Gastrocnemius medialis (tissue), 4 donors: Measurements from ENCODE around the gene TMEM131L. TPM values are rescaled to one million over a fixed set of nuclear protein-coding genes. Genes with fewer than 3 reads are reported as not detected.
"Not testable (repeated sequence)": the region's sequence is repeated elsewhere in the genome, so short reads cannot be mapped to it uniquely, and the experiment has no call there.

ENCODE experiments used
- ATAC-seq, 2 donors: fragments of 150-250 bp; one replicate each; pipeline ENCODE4 v1.9.1; 2016
- DNase-seq, 2 donors: peaks; one replicate each; pipeline ENCODE4 v3.0.0-alpha.2; 2019
- H3K27ac ChIP-seq, 4 donors: fragments of 200-600 bp; sonication (generic); 1 replicate in 1 of 4; 2 replicates in 3 of 4; pipeline ENCODE4 v1.5.1; 2016 to 2018; ENCODE audit warnings: mild to moderate bottlenecking in 2 of 4, moderate library complexity in 1 of 4
- H3K27me3 ChIP-seq, 3 donors: fragments of 200-600 bp; sonication (generic) in 2 of 3; 1 replicate in 1 of 3; 2 replicates in 2 of 3; pipeline versions ENCODE4 v1.5.1 to v1.6.0; 2016 to 2019; ENCODE audit warnings: mild to moderate bottlenecking in 1 of 3, moderate library complexity in 1 of 3
- H3K36me3 ChIP-seq, 2 donors: fragments of 200-600 bp; sonication (generic) in 1 of 2; one replicate each; pipeline ENCODE4 v1.5.1; 2017 to 2018
- H3K4me1 ChIP-seq, 2 donors: fragments of 200-600 bp; sonication (generic) in 1 of 2; one replicate each; pipeline ENCODE4 v1.5.1; 2016 to 2017; ENCODE audit warnings: mild to moderate bottlenecking in 2 of 2
- H3K4me3 ChIP-seq, 4 donors: fragments of 200-600 bp; sonication (generic) in 3 of 4; 1 replicate in 1 of 4; 2 replicates in 3 of 4; pipeline ENCODE4 v1.5.1; 2016 to 2019; ENCODE audit warnings: mild to moderate bottlenecking in 2 of 4
- H3K9me3 ChIP-seq, 3 donors: fragments of 200-600 bp; sonication (generic) in 2 of 3; 1 replicate in 1 of 3; 2 replicates in 2 of 3; pipeline ENCODE4 v1.5.1; 2016 to 2019
- POLR2A ChIP-seq, 2 donors: fragments of 450-650 bp; IDR thresholded peaks; one replicate each; pipeline ENCODE4 v1.6.1; 2017; ENCODE audit warnings: antibody characterized with exemption in 2 of 2, mild to moderate bottlenecking in 2 of 2, moderate library complexity in 2 of 2
- in situ Hi-C, 4 donors: fragments of 200-750 bp; cut with MboI; loops; one replicate each; pipeline versions ENCODE4 v1.15.0 to v1.8.0; 2017; ENCODE audit warnings: low sequenced_read_pairs in 4 of 4
- intact Hi-C: fragments of 100-400 bp; cut with DNase I; formaldehyde crosslinking; loops from one replicate; pipeline ENCODE4 v1.15.1; 2023; ENCODE audit warnings: low total_unique reads
- total RNA-seq, 4 donors: library from RNA; depleted of rRNA; stranded (reverse); fragments of >200 nt; gene quantifications; one replicate each; pipeline versions ENCODE4 v1.1.0 to v1.2.3, GENCODE V29; 2016
- TF ChIP-seq, protein P1 (sequence below), 5 experiments: fragments of 450-650 bp in 3 of 5; fragments of 200-600 bp in 2 of 5; sonication (generic) in 2 of 5; IDR thresholded peaks in 4 of 5; conservative IDR thresholded peaks in 1 of 5; 1 replicate in 4 of 5; 2 replicates in 1 of 5; pipeline ENCODE4 v1.5.1; 2016 to 2019; ENCODE audit warnings: antibody characterized with exemption in 5 of 5, mild to moderate bottlenecking in 3 of 5, moderate library complexity in 3 of 5

TMEM131L gene
- total RNA-seq, 4 donors from 2014 or later, result 4.6 to 21.4 (median 9.5) TPM

DNA sequence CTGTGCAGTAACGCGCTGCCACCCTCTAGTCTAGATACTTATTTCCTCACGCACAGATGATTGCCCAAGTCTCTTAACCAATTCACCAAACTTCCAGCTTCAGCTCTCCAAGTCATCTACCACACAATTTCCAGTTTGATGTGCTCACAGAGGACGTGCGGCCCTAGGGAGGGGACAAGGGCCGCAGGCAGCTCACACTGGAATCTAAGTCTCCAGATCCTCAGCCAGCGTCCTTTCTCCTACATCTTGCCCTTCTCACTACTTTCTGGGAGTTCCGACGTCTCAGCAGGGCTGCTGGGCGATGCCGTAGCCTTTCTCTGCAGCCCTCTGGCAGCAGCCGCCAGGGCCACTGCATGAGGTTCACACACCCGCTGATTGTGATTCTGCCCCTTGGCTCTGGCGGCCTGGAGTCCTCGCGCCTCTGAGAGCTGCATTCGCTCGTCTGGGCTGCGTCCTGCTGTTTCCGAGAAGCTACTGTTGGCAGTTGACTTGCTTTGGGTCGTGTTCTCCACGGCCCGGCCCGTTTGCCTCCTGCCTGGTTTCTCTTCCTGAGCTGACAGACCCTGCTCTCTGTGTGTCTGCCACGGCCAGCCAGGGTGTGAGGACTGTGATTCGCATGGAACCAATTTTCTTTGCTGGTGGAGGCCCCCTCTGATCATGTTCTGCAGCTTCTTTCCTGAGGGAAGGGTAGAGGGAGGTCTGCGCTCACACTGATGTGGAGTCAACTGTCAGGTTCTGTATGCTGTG is 14.1 kb upstream of the TMEM131L start:
- H3K27ac ChIP-seq, result no peak overlapping the region
- H3K4me3 ChIP-seq, result no peak overlapping the region
- intact Hi-C loops (no loop called here), in situ Hi-C loops (no loop called here)
- no peak for ATAC-seq
- H3K36me3 ChIP-seq, result no peaks in the 10 kb centered on the region
- peaks cover 13 to 15% of the 10 kb centered on the region in 2 donors for H3K4me1 ChIP-seq
- DNase-seq, result no peak
- no peaks in the 10 kb centered on the region for H3K9me3 ChIP-seq
- TF ChIP-seq, protein P1, sequence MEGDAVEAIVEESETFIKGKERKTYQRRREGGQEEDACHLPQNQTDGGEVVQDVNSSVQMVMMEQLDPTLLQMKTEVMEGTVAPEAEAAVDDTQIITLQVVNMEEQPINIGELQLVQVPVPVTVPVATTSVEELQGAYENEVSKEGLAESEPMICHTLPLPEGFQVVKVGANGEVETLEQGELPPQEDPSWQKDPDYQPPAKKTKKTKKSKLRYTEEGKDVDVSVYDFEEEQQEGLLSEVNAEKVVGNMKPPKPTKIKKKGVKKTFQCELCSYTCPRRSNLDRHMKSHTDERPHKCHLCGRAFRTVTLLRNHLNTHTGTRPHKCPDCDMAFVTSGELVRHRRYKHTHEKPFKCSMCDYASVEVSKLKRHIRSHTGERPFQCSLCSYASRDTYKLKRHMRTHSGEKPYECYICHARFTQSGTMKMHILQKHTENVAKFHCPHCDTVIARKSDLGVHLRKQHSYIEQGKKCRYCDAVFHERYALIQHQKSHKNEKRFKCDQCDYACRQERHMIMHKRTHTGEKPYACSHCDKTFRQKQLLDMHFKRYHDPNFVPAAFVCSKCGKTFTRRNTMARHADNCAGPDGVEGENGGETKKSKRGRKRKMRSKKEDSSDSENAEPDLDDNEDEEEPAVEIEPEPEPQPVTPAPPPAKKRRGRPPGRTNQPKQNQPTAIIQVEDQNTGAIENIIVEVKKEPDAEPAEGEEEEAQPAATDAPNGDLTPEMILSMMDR (IDR thresholded peaks at IDR 0.05 in 4 of 5, conservative IDR thresholded peaks at IDR 0.05 in 1 of 5), result no peak
- TF ChIP-seq POLR2A (IDR thresholded peaks at IDR 0.05), result no peak
- no peaks in the 10 kb centered on the region for H3K27me3 ChIP-seq

DNA sequence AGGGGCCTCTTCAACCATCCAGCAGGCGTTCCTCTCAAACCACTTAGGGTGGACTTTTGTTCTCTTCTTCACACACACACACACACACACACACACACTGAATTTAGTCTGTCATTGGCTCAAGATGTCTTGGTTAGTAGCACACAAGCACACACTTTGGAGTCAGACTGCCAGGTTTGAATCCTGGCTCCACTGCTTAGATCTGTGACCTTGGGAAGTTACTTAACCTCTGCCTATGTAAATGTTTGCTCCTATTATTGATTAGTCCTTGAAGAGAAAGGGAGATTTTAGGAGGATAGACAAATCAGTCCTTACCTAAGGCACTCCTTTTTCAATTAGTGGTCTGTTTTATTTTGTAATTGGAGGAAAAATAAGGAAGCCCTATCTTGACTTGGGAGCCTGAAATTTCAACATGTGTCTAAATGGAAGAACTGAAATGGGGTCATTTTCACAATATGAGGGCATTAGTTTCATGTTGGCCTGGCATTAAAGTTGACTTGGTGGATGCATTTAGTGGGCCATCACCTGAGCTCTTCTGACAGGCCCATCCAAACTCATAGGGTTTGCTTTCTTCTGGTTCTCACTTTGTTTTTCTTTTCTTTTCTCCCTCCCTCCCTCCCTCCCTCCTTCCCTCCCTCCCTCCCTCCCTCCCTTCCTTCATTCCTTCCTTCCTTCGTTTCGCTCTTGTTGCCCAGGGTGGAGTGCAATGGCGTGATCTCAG is 13.3 kb upstream of the TMEM131L start:
- Histone ChIP-seq H3K4me3 (no peak overlapping the region), H3K4me1 (peaks cover 8% of the 10 kb centered on the region in 2 donors), H3K27ac (no peak overlapping the region), H3K9me3 (no peaks in the 10 kb centered on the region), H3K36me3 (no peaks in the 10 kb centered on the region), H3K27me3 (no peaks in the 10 kb centered on the region)
- no peak for DNase-seq
- no peak for ATAC-seq
- in situ Hi-C loops (no loop called here), intact Hi-C loops (no loop called here)
- TF ChIP-seq POLR2A (IDR thresholded peaks at IDR 0.05), result no peak

DNA sequence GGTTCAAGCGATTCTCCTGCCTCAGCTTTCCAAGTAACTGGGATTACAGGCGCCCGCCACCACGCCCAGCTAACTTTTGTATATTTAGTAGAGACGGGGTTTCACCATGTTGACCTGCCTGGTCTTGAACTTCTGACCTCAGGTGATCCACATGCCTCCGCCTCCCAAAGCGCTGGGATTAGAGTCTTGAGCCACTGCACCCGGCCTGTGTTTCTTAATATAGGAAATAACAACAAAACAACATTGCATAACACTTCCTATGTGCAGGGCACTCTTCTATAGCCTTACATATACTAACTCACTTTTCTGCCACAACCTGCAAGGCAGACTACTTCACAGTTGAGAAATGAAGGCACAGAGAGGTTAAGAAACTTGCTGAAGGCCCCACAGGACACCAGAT is 12.8 kb upstream of the TMEM131L start:
- Histone ChIP-seq H3K9me3 (no peaks in the 10 kb centered on the region), H3K4me3 (no peak overlapping the region), H3K4me1 (peaks cover 2% of the 10 kb centered on the region in 2 donors), H3K27me3 (no peaks in the 10 kb centered on the region), H3K27ac (no peak overlapping the region), H3K36me3 (no peaks in the 10 kb centered on the region)
- DNase-seq (no peak), ATAC-seq (no peak)
- in situ Hi-C loops, result no loop called here
- TF ChIP-seq POLR2A (IDR thresholded peaks at IDR 0.05), result no peak
- TF ChIP-seq, protein P1 (IDR thresholded peaks at IDR 0.05 in 4 of 5, conservative IDR thresholded peaks at IDR 0.05 in 1 of 5), result no peak
- intact Hi-C loops, result no loop called here

DNA sequence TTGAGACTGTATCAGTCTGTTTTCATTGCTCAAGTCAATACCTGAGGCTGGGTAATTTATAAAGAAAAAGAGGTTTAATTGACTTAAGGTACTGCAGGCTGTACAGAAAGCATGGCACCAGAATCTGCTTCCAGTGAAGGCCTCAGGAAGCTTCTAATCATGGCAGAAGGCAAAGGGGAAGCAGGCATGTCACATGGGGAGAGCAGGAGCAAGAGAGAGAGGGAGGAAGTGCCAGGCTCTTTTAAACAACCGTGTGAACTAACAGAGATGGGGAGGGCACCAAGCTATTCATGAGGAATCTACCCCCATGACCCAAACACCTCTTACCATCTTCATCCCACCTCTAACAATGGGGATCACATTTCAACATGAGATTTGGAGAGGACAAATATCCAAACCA is 7.2 kb upstream of the TMEM131L start:
- intact Hi-C loops, result no loop called here
- in situ Hi-C loops, result no loop called here
- Histone ChIP-seq H3K4me1 (peaks cover 0 to 6% of the 10 kb centered on the region in 2 donors), H3K9me3 (no peaks in the 10 kb centered on the region), H3K36me3 (no peaks in the 10 kb centered on the region), H3K27me3 (no peaks in the 10 kb centered on the region), H3K4me3 (no peak overlapping the region), H3K27ac (no peak overlapping the region)
- ATAC-seq, result no peak
- DNase-seq, result no peak
- no peak for TF ChIP-seq POLR2A (IDR thresholded peaks at IDR 0.05)
- TF ChIP-seq, protein P1 (IDR thresholded peaks at IDR 0.05 in 4 of 5, conservative IDR thresholded peaks at IDR 0.05 in 1 of 5), result no peak

DNA sequence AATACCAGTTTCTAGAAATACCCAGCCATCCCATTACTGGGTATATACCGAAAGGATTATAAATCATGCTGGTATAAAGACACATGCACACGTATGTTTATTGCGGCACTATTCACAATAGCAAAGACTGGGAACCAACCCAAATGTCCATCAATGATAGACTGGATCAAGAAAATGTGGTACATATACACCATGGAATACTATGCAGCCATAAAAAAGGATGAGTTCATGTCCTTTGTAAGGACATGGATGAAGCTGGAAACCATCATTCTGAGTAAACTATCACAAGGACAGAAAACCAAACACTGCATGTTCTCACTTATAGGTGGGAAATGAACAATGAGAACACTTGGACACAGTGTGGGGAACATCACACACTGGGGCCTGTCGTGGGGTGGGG is 4.6 kb upstream of the TMEM131L start:
- DNase-seq, H3K36me3 ChIP-seq, H3K4me3 ChIP-seq, H3K27me3 ChIP-seq, ATAC-seq, H3K9me3 ChIP-seq, H3K27ac ChIP-seq: not testable (repeated sequence)
- intact Hi-C loops (loop anchor here (10.0 kb wide), 1 partner anchor 237 kb away; no protein-coding TSS in a partner anchor), in situ Hi-C loops (loop anchor here in 1 of 4 donors (10.0 kb wide), 1 partner anchor 113 kb away; no protein-coding TSS in a partner anchor)
- peaks cover 17 to 22% of the 10 kb centered on the region in 2 donors for H3K4me1 ChIP-seq
